OCI-LY7 (cell line): ENCODE data around the gene LUZP1.

Experiments
- EZH2phosphoT487 ChIP-seq: fragments of 200-600 bp; sonication (generic); IDR thresholded peaks from 2 replicates; pipeline ENCODE4 v1.6.1; 2018; ENCODE audit warnings: low read depth, borderline replicate concordance, mild to moderate bottlenecking, mixed run types, antibody characterized with exemption, low read length, moderate library complexity, mixed read lengths
- TF ChIP-seq, protein P1 (sequence below): fragments of 200-600 bp; sonication (generic); conservative IDR thresholded peaks from 2 replicates; pipeline ENCODE4 v1.5.1; 2014; ENCODE audit warnings: mild to moderate bottlenecking, antibody characterized with exemption, low read length, moderate library complexity, mixed read lengths

DNA sequence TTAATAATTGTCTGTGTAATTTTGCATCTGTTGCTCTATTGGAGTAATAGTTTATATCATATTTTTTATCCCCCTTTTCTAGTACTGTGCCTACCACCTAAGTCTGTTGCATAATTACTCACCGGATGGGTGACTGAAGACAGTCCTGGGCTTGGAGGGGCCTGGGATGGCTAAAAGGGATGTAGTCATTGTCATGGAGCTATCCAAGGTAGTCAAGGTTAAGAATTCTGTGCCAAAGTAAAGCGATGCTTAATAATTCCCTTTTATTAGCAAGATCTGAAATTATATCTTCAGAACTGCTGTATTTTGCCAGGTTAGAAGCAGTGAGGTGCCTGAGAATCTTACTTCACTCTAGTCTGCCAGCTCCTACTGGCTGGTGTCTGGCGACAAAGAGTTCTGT lies 87.8 kb downstream of the LUZP1 start:
- TF ChIP-seq, protein P1, sequence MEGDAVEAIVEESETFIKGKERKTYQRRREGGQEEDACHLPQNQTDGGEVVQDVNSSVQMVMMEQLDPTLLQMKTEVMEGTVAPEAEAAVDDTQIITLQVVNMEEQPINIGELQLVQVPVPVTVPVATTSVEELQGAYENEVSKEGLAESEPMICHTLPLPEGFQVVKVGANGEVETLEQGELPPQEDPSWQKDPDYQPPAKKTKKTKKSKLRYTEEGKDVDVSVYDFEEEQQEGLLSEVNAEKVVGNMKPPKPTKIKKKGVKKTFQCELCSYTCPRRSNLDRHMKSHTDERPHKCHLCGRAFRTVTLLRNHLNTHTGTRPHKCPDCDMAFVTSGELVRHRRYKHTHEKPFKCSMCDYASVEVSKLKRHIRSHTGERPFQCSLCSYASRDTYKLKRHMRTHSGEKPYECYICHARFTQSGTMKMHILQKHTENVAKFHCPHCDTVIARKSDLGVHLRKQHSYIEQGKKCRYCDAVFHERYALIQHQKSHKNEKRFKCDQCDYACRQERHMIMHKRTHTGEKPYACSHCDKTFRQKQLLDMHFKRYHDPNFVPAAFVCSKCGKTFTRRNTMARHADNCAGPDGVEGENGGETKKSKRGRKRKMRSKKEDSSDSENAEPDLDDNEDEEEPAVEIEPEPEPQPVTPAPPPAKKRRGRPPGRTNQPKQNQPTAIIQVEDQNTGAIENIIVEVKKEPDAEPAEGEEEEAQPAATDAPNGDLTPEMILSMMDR = no peak
- TF ChIP-seq EZH2phosphoT487 = no peak
